Adipocyte (in vitro differentiated cells): ENCODE data around the gene SUSD3.

Source experiments
- DNase-seq: peaks from one replicate; pipeline ENCODE4 v3.0.0-alpha.2; 2015; ENCODE audit warnings: low read depth
- H3K27me3 ChIP-seq: replicated peaks from 2 replicates; pipeline ENCODE4 v1.7.0; 2013; ENCODE audit warnings: mild to moderate bottlenecking, low read length, moderate library complexity; ENCODE audit not compliant: control insufficient read depth, insufficient read depth
- H3K36me3 ChIP-seq: 2 replicates; pipeline ENCODE4 v1.7.0; 2013; ENCODE audit warnings: low read length, mild to moderate bottlenecking, moderate library complexity; ENCODE audit not compliant: control insufficient read depth, insufficient read depth, severe bottlenecking
- H3K4me1 ChIP-seq: 2 replicates; pipeline ENCODE4 v1.7.0; 2013; ENCODE audit warnings: mild to moderate bottlenecking, low read length, moderate library complexity; ENCODE audit not compliant: control insufficient read depth, insufficient read depth
- H3K4me3 ChIP-seq: 2 replicates; pipeline ENCODE4 v1.7.0; 2013; ENCODE audit warnings: mild to moderate bottlenecking, low read length, moderate library complexity
- H3K9ac ChIP-seq: 2 replicates; pipeline ENCODE4 v1.7.0; 2013; ENCODE audit warnings: mild to moderate bottlenecking, low read length, moderate library complexity
- H3K9me3 ChIP-seq: 2 replicates; pipeline ENCODE4 v1.7.0; 2013; ENCODE audit warnings: mild to moderate bottlenecking, low read length, moderate library complexity; ENCODE audit not compliant: control insufficient read depth

The SUSD3 gene

DNA sequence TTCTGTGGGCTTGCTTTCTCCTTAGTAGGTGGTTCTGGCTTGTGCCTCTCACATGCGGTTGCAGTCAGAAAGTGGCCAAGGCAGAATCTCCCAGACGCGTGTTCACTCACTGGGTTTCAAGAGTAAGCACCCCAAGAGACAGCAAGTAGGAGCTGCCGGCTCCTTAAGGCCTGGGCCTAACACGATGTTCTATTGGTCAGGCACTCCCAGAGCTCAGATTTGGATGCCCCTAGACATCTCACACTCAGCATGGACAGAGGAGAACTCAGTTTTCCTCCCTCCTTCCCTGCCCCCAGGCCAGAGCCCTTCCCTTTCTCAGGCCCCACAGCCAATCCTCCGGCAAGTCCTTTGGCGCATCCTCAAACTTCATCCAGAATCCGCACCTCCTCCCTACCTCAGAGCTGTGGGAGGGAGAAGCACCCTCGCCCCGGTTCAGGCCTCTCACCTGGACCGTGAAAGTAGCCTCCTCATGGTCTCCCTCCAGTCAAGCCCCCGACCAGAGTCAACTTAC, 31.0 kb downstream of the SUSD3 start:
- H3K9ac ChIP-seq, result no peak overlapping the region
- no peaks in the 10 kb centered on the region for H3K27me3 ChIP-seq
- H3K4me1 ChIP-seq, result no peaks in the 10 kb centered on the region
- peaks cover 25% of the 10 kb centered on the region for H3K9me3 ChIP-seq
- no peak overlapping the region for H3K4me3 ChIP-seq
- no peaks in the 10 kb centered on the region for H3K36me3 ChIP-seq
- no peak for DNase-seq

DNA sequence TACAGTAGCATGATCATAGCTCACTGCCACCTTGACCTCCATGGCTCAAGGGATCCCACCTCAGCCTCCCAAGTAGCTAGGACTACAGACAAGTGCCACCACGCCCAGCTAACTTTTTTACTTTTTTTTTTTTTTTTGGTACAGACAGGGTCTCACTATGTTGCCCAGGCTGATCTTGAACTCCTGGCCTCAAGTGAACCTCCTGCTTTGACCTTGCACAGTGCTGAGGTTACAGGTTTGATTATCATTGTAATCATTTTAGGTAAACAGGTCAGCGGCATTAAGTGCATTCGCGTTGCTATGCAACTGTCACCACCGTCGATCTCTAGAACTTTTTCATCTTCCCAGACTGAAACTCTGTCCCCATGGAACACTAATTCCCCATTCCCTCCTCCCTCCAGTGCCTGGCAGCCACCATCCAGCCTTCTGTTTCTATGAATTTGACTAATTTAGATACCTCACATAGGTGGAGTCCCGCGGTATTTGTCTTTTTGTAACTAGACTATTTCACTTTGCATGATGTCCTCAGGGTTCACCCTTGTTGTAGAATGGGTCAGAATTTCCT, 31.7 kb downstream of the SUSD3 start:
- Histone ChIP-seq H3K9ac (no peak overlapping the region), H3K4me1 (no peaks in the 10 kb centered on the region), H3K27me3 (no peaks in the 10 kb centered on the region), H3K9me3 (peaks cover 25% of the 10 kb centered on the region), H3K36me3 (no peaks in the 10 kb centered on the region), H3K4me3 (no peak overlapping the region)
- no peak for DNase-seq

DNA sequence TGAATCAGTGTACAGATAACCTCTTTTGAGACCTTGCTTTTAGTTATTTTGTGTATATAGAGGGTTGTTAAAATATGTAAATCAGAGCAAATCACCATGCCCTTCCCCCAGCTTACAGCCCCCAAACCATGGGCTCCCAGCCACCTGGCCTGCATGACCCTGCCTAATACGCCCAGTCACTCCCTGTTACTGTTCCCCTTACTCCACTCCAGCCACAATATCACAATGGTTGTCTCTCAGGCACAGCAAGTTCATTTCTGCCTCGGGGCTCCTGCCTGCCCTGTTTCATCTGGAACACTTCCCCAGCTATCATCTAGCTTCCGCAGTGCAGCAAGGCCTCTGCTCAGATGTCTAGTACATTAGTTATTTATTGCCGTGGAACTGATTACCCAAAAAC, 32.6 kb downstream of the SUSD3 start:
- H3K9me3 ChIP-seq, result peaks cover 22% of the 10 kb centered on the region
- H3K9ac ChIP-seq, result no peak overlapping the region
- DNase-seq, result no peak
- H3K4me3 ChIP-seq, result no peak overlapping the region
- H3K36me3 ChIP-seq, result no peaks in the 10 kb centered on the region
- H3K27me3 ChIP-seq, result no peaks in the 10 kb centered on the region
- no peaks in the 10 kb centered on the region for H3K4me1 ChIP-seq

DNA sequence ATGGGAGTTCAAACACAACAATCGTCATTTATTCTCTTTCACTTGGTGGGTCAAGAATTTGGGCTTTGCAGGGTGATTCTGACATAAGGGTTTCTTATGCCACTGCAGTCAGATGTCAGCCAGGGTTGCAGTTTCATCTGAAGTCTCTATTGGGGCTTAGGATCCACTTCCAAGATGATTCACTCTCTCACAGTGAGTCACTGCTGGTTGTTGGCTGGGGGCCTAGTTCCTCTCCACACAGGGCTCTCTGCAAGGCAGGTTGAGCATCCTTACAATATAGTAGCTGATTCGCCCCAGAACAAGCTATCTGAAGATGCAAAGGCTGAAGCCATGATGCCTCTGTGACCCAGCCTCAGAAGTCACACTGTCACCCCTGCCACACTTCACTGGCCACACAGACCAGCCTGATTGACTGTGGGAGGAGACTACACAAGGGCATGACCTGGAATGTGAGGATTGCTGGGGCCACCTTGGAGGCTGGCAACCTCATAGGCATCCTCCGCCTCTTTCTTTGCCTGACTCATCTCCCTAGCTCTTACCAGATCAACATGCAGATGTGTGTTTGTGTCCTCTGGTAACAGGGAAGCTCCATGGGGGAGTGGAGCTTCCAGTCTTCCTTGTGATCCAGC, 33.1 kb downstream of the SUSD3 start:
- peaks cover 22% of the 10 kb centered on the region for H3K9me3 ChIP-seq
- no peaks in the 10 kb centered on the region for H3K27me3 ChIP-seq
- no peaks in the 10 kb centered on the region for H3K4me1 ChIP-seq
- no peaks in the 10 kb centered on the region for H3K36me3 ChIP-seq
- no peak overlapping the region for H3K9ac ChIP-seq
- DNase-seq, result peak; percentile 57
- H3K4me3 ChIP-seq, result no peak overlapping the region

DNA sequence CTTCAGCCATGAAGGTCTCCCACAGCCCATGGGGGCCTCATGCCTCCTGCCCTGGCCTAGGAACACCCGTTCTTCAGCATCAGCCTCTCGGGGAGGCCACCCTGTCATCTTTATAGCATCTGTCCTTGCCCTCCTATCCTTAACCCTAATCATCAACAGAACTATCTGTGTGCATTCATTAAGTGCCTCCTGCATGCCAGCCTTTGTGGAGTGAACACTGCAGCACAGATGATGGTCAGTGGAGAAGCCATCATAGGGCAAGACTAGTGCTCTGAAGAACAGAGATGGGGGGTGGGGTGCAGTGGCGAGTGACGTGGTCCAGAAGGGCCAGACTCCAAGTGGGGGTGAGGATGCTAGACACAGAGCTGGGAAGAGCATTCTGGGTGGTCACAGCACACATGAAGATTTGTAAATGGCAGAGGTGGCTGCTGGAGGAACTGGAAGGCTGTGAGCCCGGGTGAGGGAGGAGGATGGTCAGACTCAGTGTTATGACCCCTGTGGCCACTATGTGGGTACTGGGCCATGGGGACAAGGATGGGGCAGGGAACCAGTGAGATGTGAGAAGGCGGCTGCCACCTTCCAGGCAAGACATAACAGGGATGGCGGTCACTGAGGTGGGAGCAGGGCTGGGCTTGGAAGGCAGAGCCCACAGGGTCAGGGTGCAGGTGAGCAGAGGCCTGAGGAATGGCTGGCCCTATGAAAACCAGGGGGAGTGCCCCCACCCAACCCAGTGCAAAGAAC, 33.9 kb downstream of the SUSD3 start:
- Histone ChIP-seq H3K9me3 (peaks cover 22% of the 10 kb centered on the region), H3K9ac (no peak overlapping the region), H3K27me3 (no peaks in the 10 kb centered on the region), H3K4me1 (peaks cover 8% of the 10 kb centered on the region), H3K4me3 (no peak overlapping the region), H3K36me3 (no peaks in the 10 kb centered on the region)
- no peak for DNase-seq

DNA sequence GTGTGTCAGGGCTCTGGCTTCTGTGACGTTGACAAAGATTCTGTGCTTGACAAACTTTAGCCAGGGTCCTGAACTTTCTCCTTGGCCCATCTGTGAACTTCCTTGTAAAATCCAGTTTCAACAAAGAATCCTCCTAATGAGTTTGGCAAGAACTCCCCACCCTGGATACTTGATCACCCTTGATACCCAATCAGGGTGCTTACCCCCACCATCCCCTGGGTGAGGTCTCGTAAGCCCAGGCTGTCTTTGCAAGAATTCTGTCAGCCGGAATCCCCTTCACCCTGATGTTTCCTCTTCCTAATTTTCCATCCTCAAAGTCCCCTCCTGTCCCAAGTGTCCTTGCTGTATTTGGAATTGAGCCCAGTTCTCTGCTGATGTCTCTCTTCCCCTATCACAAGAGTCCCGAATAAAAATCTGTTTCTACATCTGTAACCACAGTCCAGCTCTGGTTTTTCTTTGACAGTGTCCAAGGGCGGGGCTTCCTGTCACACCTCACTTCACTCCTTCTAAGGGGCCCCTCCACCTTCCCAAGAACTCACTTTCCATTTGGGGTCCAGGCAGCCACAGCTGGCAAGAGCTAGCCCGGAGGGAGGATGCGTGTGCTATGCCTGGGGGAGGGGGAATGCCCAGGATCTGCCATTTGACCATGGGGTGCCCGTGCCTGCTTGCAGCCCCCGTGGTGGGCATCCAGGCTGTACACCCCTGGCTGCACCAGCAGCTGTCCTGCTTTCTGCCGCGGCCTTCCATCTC, 34.8 kb downstream of the SUSD3 start:
- Histone ChIP-seq H3K9ac (no peak overlapping the region), H3K27me3 (no peaks in the 10 kb centered on the region), H3K4me3 (no peak overlapping the region), H3K4me1 (peaks cover 17% of the 10 kb centered on the region), H3K9me3 (peaks cover 22% of the 10 kb centered on the region), H3K36me3 (no peaks in the 10 kb centered on the region)
- peak; percentile 20 for DNase-seq

DNA sequence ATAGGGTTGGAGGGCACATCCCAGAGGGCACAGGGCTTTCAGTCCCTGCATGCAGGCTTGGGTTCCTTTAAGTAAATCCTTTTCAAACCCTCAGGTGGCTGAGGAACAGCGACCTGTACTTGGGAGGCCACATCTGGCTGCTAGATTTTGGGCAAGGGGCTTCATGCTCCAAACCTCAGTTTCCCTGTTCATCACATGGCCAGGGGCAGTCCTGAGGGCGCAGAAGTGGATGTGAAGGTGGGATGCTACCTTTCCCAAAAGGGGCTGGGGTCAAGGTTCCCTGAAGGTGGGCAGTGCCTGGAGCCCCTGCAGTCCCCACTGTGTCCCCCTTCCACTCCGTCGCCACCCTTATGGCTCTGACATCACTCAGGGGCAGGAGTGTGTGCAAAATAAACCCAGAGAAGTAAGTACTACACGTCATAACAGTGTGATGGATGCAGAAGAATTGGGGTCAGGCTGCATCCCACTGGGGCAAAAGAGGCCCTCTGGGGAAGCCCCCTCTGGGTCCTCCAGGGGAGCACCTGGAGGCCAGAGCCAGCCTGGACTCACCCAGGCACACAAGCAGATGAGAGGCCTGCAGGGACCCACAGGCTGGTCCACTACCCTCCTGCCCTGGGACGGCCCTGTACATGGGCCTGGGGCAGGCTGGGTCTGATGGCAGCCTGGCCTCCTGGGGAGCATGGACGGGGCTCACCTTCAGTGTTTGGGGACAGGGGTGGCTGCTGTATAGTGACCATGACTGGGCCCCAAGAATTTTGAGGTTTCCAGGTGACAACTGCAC, 35.6 kb downstream of the SUSD3 start:
- Histone ChIP-seq H3K9me3 (peaks cover 22% of the 10 kb centered on the region), H3K4me3 (no peak overlapping the region), H3K27me3 (no peaks in the 10 kb centered on the region), H3K9ac (no peak overlapping the region), H3K4me1 (peaks cover 22% of the 10 kb centered on the region), H3K36me3 (no peaks in the 10 kb centered on the region)
- no peak for DNase-seq

DNA sequence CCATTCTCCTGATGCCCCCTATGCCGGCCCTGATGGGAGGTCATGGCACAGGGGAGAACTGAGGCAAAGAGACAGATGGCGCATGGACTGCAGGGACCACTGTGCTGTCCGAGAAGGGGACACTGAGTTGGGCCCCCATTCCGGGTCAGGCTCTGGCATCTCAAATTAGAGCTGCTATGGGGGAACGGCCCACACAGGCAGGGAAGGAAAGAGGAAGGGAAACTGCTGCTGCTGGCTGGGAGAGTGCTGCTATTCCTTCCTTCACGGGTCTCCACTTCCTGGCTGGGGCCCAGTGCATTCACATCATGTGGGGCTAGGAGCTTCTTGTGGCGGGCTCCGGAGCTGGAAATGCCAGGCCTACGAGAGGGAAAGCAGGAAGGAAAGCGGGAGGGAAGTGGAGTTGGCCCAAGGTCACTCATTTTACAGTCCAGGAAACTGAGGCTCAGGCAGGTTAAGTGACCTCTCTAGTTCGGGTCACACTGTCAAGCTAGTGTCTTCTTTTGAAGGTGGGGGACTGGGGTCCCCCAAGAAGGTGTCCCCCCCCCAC, 36.2 kb downstream of the SUSD3 start:
- peak overlapping the region; percentile 76 for H3K9ac ChIP-seq
- no peaks in the 10 kb centered on the region for H3K27me3 ChIP-seq
- peak; percentile 16 for DNase-seq
- peaks cover 21% of the 10 kb centered on the region for H3K9me3 ChIP-seq
- H3K4me1 ChIP-seq, result peaks cover 29% of the 10 kb centered on the region
- peak overlapping the region; percentile 77 for H3K4me3 ChIP-seq
- H3K36me3 ChIP-seq, result no peaks in the 10 kb centered on the region

DNA sequence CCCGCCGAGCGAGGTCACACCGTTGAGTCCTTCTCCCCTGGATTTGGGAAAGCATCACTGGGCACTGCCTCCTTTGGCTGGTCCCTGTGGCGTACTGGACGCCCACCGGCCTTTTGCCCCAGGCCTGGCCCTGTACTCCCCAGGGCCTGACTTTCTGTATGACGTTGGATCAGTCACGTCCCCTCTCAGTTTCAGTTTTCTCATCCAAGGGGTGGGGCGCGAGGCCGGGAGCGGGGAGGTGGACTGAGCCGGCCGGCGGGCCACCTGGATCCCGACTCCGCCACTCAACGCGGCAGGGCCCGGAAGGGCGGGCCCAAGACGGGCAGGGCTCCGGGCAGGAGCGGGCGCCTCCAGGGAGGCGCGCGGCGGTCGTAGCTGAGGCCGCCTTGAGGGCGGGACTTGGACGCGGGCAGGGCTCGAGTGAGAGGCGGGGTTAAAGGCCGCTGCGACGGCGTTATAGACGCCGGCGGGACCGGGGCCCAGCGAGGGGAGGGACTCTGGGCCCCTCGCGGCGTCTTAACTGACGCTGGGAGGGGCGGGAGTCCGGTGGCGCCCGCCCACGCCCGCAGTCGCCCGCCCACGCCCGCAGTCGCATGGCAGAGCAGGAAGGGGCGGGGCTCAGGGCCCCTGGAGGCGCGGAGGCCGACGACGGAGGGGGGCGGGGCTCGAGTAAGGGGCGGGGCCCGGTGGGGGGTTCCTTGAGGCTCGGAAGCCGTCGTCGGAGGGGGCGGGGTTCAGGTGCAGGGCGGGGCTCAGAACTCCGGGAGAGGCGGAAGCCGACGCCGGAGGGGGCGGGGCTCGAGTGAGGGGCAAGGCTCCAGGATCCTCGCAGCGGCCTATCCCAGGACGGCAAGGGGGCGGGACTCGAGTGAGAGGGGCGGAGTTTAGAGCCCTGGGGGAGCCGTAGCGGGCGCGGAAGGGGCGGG, 37.0 kb downstream of the SUSD3 start:
- Histone ChIP-seq H3K4me3 (peak overlapping the region; percentile 77), H3K4me1 (peaks cover 29% of the 10 kb centered on the region), H3K9ac (peak overlapping the region; percentile 76), H3K9me3 (peaks cover 14% of the 10 kb centered on the region), H3K36me3 (no peaks in the 10 kb centered on the region), H3K27me3 (no peaks in the 10 kb centered on the region)
- peak; percentile 100 for DNase-seq
